ENCODE measurements around the gene TCF4.

TCF4 gene

GRCh38 chr18:55362303-55362702 is 225.7 kb downstream of the TCF4 start:
- peaks cover 3% of the 10 kb centered on the region; the same call in 1 of the 2 replicates for H4K20me1 ChIP-seq (ENCODE audit: control insufficient read depth, insufficient read depth, low read depth, low read length)

DNA sequence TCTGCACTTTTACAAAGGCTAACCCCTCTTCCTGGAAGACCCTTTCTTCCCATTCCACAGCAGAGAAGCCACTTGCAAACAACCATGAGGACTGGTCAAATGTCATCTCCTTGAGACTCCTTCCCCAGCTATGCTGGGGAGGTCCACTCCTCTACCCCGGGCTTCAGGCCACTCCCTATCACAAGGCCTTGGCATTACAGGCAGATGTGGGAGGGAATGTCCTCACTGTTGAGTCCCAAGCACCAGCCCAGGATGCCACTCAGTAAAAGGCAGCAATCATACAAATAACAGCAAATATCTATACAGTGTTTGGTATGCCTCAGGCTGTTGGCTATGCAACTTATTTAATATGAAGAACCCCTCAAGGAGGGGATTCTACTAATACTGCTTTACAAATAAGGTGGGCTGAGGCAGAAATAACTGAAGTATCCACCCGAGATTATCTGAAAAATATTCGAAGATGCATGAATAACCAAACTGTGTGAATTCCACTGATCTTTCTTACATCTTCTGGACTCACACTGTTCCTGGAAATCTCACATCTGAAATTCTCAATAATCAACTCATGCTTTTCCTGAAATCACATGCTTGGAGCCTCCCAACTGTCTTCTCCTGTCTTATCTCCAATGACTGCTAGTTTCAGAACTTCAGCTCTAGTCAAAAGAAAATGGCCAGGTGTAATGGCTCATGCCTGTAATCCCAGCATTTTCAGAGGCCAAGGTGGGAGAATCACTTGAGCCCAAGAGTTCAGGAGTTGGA is 226.3 kb downstream of the TCF4 start:
- no peaks in the 10 kb centered on the region for H3K27me3 ChIP-seq (ENCODE audit: control insufficient read depth, low read length)

More at GRCh38 chr18:55362303-55362702, 225.7 kb downstream of the TCF4 start:
- H3F3A ChIP-seq (ENCODE audit: control insufficient read depth, insufficient read depth): no peaks in the 10 kb centered on the region
- no peaks in the 10 kb centered on the region; the same call in 1 of the 2 replicates for H3K9me2 ChIP-seq (replicated peaks; ENCODE audit: control insufficient read depth, low read length)
- H3K36me3 ChIP-seq (ENCODE audit: control insufficient read depth, low read length): peaks cover 19% of the 10 kb centered on the region
- peaks cover 13% of the 10 kb centered on the region for H3K4me1 ChIP-seq (ENCODE audit: control insufficient read depth, low read length)
- peaks cover 83% of the 10 kb centered on the region for H3K79me2 ChIP-seq (ENCODE audit: control insufficient read depth, low read length)
- H3K4me3 ChIP-seq (ENCODE audit: low read length): no peak overlapping the region
- H3K27ac ChIP-seq (ENCODE audit: low read depth, low read length): no peak overlapping the region
- H3K9me3 ChIP-seq (ENCODE audit: control insufficient read depth, insufficient read depth, low read length): no peaks in the 10 kb centered on the region
- TF ChIP-seq EZH2phosphoT487 (IDR thresholded peaks at IDR 0.05; ENCODE audit: borderline replicate concordance, low read length): no peak
- TF ChIP-seq, protein P1, sequence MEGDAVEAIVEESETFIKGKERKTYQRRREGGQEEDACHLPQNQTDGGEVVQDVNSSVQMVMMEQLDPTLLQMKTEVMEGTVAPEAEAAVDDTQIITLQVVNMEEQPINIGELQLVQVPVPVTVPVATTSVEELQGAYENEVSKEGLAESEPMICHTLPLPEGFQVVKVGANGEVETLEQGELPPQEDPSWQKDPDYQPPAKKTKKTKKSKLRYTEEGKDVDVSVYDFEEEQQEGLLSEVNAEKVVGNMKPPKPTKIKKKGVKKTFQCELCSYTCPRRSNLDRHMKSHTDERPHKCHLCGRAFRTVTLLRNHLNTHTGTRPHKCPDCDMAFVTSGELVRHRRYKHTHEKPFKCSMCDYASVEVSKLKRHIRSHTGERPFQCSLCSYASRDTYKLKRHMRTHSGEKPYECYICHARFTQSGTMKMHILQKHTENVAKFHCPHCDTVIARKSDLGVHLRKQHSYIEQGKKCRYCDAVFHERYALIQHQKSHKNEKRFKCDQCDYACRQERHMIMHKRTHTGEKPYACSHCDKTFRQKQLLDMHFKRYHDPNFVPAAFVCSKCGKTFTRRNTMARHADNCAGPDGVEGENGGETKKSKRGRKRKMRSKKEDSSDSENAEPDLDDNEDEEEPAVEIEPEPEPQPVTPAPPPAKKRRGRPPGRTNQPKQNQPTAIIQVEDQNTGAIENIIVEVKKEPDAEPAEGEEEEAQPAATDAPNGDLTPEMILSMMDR (IDR thresholded peaks at IDR 0.05; ENCODE audit: low read depth, low read length, poor library complexity, severe bottlenecking): no peak
- no peaks in the 10 kb centered on the region for H3K27me3 ChIP-seq (ENCODE audit: control insufficient read depth, low read length)
- H3K4me2 ChIP-seq (ENCODE audit: low read length): no peak overlapping the region

GRCh38 chr18:55360061-55360460 is 227.9 kb downstream of the TCF4 start:
- H3K4me3 ChIP-seq (ENCODE audit: low read length): no peak overlapping the region
- no peaks in the 10 kb centered on the region for H3K9me3 ChIP-seq (ENCODE audit: control insufficient read depth, insufficient read depth, low read length)
- H3K27me3 ChIP-seq (ENCODE audit: control insufficient read depth, low read length): no peaks in the 10 kb centered on the region
- no peak overlapping the region for H3K4me2 ChIP-seq (ENCODE audit: low read length)
- no peaks in the 10 kb centered on the region for H3K9me2 ChIP-seq (replicated peaks; ENCODE audit: control insufficient read depth, low read length)
- H3K4me1 ChIP-seq (ENCODE audit: control insufficient read depth, low read length): peaks cover 14% of the 10 kb centered on the region
- peaks cover 3% of the 10 kb centered on the region; the same call in 1 of the 2 replicates for H4K20me1 ChIP-seq (ENCODE audit: control insufficient read depth, insufficient read depth, low read depth, low read length)
- H3K79me2 ChIP-seq (ENCODE audit: control insufficient read depth, low read length): peaks cover 83% of the 10 kb centered on the region
- no peaks in the 10 kb centered on the region for H3F3A ChIP-seq (ENCODE audit: control insufficient read depth, insufficient read depth)
- H3K36me3 ChIP-seq (ENCODE audit: control insufficient read depth, low read length): peaks cover 21% of the 10 kb centered on the region
- H3K27ac ChIP-seq (ENCODE audit: low read depth, low read length): no peak overlapping the region
- TF ChIP-seq EZH2phosphoT487 (IDR thresholded peaks at IDR 0.05; ENCODE audit: borderline replicate concordance, low read length): no peak
- TF ChIP-seq, protein P1 (IDR thresholded peaks at IDR 0.05; ENCODE audit: low read depth, low read length, poor library complexity, severe bottlenecking): no peak

More for the DNA sequence above, 226.3 kb downstream of the TCF4 start:
- no peaks in the 10 kb centered on the region for H3K9me2 ChIP-seq (replicated peaks; ENCODE audit: control insufficient read depth, low read length)
- H3F3A ChIP-seq (ENCODE audit: control insufficient read depth, insufficient read depth): no peaks in the 10 kb centered on the region
- H3K79me2 ChIP-seq (ENCODE audit: control insufficient read depth, low read length): peaks cover 80% of the 10 kb centered on the region
- no peaks in the 10 kb centered on the region for H3K9me3 ChIP-seq (ENCODE audit: control insufficient read depth, insufficient read depth, low read length)
- no peak overlapping the region for H3K27ac ChIP-seq (ENCODE audit: low read depth, low read length)
- no peak overlapping the region for H3K4me2 ChIP-seq (ENCODE audit: low read length)
- TF ChIP-seq EZH2phosphoT487 (IDR thresholded peaks at IDR 0.05; ENCODE audit: borderline replicate concordance, low read length): no peak
- TF ChIP-seq, protein P1 (IDR thresholded peaks at IDR 0.05; ENCODE audit: low read depth, low read length, poor library complexity, severe bottlenecking): no peak
- peaks cover 3% of the 10 kb centered on the region; the same call in 1 of the 2 replicates for H4K20me1 ChIP-seq (ENCODE audit: control insufficient read depth, insufficient read depth, low read depth, low read length)
- H3K4me1 ChIP-seq (ENCODE audit: control insufficient read depth, low read length): peaks cover 14% of the 10 kb centered on the region
- H3K36me3 ChIP-seq (ENCODE audit: control insufficient read depth, low read length): peaks cover 13% of the 10 kb centered on the region
- no peak overlapping the region for H3K4me3 ChIP-seq (ENCODE audit: low read length)

All from DOHH2 (cell line).